Colonic mucosa (tissue), 4 donors: ENCODE measurements around the gene ALG11. TPM values are rescaled to one million over a fixed set of nuclear protein-coding genes. Genes with fewer than 3 reads are reported as not detected.
A peak's percentile ranks its signal among the peaks of the same experiment; 100 is the strongest.

Experiments used
- DNase-seq: peaks from one replicate; pipeline ENCODE4 v3.0.0-alpha.2; 2020
- H3K27ac ChIP-seq: fragments of 200-600 bp; one replicate; pipeline ENCODE4 v1.8.0; 2021
- H3K27me3 ChIP-seq: fragments of 200-600 bp; one replicate; pipeline ENCODE4 v1.8.0; 2021
- H3K36me3 ChIP-seq: fragments of 200-600 bp; one replicate; pipeline ENCODE4 v1.8.0; 2021
- H3K4me1 ChIP-seq: fragments of 200-600 bp; one replicate; pipeline ENCODE4 v1.8.0; 2021; ENCODE audit warnings: mild to moderate bottlenecking
- H3K4me3 ChIP-seq: fragments of 200-600 bp; one replicate; pipeline ENCODE4 v1.8.0; 2021
- H3K9ac ChIP-seq, 2 donors: one replicate each; pipeline ENCODE4 v1.7.0; 2013; ENCODE audit warnings: control low read depth in 2 of 2, low read depth in 2 of 2, low read length in 2 of 2
- H3K9me3 ChIP-seq: fragments of 200-600 bp; one replicate; pipeline ENCODE4 v1.8.0; 2021
- intact Hi-C: fragments of 100-400 bp; cut with DNase I; formaldehyde crosslinking; loops from one replicate; pipeline ENCODE4 v1.14.1; 2022
- total RNA-seq, 2 donors: library from RNA; stranded (reverse); fragmentation: NEBNext Ultra II Directional in 1 of 2; extraction: Animal tissue kit (Norgen Biotek cat#: 25700) in 1 of 2; gene quantifications; one replicate each; pipeline ENCODE4 v1.2.1, GENCODE V29; 2021
- TF ChIP-seq, protein P1 (sequence below): fragments of 200-600 bp; IDR thresholded peaks from one replicate; pipeline ENCODE4 v1.8.0; 2022; ENCODE audit warnings: antibody characterized with exemption, mild to moderate bottlenecking
- donor health status: healthy.
- donor health status: DM: no; HTN: no; CAD: no.
- donor health status: DM: no; HTN: no; CAD: no.

ALG11 gene
- total RNA-seq, 2 donors from 2014 or later: 32.4 to 45.0 TPM

DNA sequence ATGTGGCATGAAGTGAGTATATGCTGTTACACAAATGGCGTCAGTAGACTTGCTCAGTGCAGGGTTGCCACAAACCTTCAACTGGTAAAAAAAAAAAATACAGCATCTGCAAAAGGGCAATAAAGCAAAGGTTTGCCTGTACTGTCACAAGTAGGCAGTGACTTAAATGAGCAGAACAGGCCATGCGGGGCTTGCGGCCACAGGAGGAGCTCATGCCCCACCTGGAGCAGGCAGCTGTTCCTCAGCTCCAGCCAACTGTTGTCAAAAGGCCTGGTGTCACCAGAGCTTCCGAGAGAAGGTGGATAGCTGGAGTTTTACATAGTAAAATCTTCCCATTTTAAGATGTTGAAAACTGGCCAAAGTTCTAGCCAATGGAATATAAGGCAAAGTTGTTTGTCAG is 8.7 kb upstream of the ALG11 start:
- Histone ChIP-seq H3K9ac (no peak overlapping the region), H3K4me3 (no peak overlapping the region), H3K27me3 (no peaks in the 10 kb centered on the region), H3K4me1 (peaks cover 10% of the 10 kb centered on the region), H3K9me3 (no peaks in the 10 kb centered on the region), H3K27ac (no peak overlapping the region), H3K36me3 (no peaks in the 10 kb centered on the region)
- no peak for DNase-seq
- intact Hi-C loops: no loop called here
- TF ChIP-seq, protein P1, sequence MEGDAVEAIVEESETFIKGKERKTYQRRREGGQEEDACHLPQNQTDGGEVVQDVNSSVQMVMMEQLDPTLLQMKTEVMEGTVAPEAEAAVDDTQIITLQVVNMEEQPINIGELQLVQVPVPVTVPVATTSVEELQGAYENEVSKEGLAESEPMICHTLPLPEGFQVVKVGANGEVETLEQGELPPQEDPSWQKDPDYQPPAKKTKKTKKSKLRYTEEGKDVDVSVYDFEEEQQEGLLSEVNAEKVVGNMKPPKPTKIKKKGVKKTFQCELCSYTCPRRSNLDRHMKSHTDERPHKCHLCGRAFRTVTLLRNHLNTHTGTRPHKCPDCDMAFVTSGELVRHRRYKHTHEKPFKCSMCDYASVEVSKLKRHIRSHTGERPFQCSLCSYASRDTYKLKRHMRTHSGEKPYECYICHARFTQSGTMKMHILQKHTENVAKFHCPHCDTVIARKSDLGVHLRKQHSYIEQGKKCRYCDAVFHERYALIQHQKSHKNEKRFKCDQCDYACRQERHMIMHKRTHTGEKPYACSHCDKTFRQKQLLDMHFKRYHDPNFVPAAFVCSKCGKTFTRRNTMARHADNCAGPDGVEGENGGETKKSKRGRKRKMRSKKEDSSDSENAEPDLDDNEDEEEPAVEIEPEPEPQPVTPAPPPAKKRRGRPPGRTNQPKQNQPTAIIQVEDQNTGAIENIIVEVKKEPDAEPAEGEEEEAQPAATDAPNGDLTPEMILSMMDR: no peak

DNA sequence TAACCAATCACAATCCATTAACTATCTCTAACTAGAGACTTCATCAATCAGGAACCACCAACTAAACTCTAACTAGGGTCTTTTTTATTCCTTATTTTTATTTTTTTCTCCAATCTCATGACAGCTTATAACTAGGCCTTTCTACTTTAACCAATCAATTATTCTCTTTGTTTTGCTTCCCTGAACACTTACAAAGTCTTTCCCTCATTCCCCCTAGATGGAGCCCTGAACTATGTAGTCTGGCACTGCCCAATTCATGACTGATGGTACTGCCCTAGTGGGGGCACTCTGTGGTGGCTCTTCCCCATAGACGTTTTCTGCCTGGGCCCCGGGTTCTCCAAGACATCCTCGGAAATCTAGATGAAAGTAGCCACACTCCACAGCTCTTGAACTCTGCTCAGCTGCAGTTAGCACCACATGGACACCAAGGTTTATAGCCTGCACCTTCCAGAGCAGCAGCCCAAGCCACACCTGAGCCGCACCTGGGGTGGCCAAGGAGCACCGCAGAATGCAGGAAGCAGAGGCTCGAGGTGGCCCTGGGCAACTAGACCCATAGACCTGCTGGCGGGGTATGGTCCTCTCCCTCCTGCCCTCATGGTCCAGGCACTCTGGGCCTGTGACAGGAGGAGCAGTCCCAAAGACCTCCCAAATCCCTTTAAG is 7.6 kb upstream of the ALG11 start:
- Histone ChIP-seq H3K27me3 (no peaks in the 10 kb centered on the region), H3K9me3 (no peaks in the 10 kb centered on the region), H3K27ac (peak overlapping the region; percentile 18), H3K36me3 (no peaks in the 10 kb centered on the region), H3K4me1 (peaks cover 10% of the 10 kb centered on the region), H3K4me3 (no peak overlapping the region), H3K9ac (no peak overlapping the region)
- peak; percentile 63 for DNase-seq
- TF ChIP-seq, protein P1: no peak
- intact Hi-C loops: no loop called here

DNA sequence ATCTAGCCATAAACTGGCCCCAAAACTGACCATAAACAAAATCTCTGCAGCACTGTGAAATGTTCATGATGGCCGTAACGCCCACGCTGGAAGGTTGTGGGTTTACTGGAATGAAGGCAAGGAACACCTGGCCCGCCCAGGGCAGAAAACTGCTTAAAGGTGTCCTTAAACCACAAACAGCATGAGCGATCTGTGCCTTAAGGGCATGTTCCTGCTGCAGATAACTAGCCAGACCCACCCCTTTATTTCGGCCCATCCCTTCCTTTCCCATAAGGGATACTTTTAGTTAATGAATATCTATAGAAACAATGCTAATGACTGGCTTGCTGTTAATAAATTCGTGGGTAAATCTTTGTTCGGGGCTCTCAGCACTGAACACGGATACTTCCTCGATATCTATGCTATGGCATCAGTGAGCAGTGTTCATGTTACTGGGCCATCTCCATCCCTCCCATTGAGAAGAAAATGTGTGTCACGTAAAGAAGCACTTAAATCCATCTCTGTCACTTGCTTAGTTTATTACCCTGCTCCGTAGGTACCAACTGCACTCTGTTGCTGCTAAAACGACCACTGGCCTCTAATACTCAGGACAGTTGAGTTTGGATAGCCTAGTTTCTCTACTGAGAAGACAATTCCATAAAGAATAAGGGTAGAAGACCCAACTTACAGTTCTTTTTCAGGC is 6.2 kb upstream of the ALG11 start:
- Histone ChIP-seq H3K36me3 (no peaks in the 10 kb centered on the region), H3K27ac (no peak overlapping the region), H3K9ac (no peak overlapping the region), H3K4me3 (no peak overlapping the region), H3K27me3 (no peaks in the 10 kb centered on the region), H3K9me3 (no peaks in the 10 kb centered on the region), H3K4me1 (peaks cover 15% of the 10 kb centered on the region)
- no peak for DNase-seq
- intact Hi-C loops: no loop called here
- TF ChIP-seq, protein P1: no peak

DNA sequence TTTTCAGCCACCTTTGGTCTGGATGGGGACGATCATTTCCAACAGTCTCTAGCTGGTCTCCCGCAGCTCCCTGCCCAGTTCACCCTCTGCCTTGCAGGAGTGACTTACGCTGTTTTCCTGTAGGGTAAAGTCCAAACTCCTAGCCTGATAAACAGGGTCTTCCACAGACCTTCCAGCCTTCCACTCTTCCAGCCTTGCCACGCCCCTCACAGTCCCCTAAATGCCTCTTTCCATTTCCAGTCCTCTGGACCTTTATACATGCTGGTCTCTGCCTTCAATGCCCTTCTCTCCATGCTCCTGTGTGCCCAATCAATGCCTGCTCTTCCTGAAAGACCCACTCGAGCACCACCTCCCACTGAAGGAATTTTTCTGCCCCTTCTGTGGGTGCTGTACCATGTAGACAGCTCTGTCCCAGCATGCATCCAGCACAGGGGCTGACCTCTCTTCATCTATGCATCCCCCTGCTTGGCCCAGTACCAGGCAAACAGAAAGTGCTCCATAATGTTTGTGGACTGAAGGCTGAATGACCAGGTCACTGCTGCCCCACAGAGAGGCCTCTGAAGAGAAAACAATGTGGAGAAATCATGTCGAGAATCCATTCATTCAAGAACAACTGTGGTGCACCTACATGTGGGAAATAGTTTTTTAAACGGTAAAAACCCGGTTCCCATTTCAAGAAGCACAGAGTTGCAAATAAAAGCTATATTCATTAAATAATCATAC is 5.5 kb upstream of the ALG11 start:
- no peak overlapping the region for H3K4me3 ChIP-seq

DNA sequence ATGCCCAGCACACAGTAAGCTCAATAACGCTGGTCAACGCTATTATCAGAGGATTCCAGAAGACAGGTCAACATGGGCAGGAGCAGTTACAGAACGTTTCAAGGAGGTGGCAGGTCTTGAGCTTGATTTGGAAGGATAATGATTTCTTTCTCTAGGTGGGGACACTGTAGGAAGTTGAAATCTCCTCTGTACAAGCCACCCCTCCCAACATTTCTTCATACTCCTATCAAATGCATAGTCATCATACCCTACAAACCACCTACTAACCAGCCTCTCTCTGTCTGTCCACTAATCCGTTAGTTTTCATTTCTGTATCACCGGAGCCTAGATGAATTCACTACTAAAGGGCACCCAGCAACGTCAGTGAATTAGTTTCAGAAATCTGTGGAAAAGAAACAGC is 2.3 kb upstream of the ALG11 start:
- Histone ChIP-seq H3K4me3 (no peak overlapping the region), H3K4me1 (peaks cover 5% of the 10 kb centered on the region), H3K36me3 (no peaks in the 10 kb centered on the region), H3K27ac (no peak overlapping the region), H3K27me3 (no peaks in the 10 kb centered on the region), H3K9ac (no peak overlapping the region), H3K9me3 (no peaks in the 10 kb centered on the region)
- DNase-seq: no peak
- TF ChIP-seq, protein P1: no peak
- intact Hi-C loops: no loop called here

More for the DNA sequence above, 5.5 kb upstream of the ALG11 start:
- Histone ChIP-seq H3K27me3 (no peaks in the 10 kb centered on the region), H3K27ac (no peak overlapping the region), H3K9me3 (no peaks in the 10 kb centered on the region), H3K4me1 (peaks cover 16% of the 10 kb centered on the region), H3K9ac (no peak overlapping the region), H3K36me3 (no peaks in the 10 kb centered on the region)
- TF ChIP-seq, protein P1: no peak
- DNase-seq: no peak
- intact Hi-C loops: no loop called here
